GM19239 (cell line): Measurements from ENCODE around the gene CCNY.

Source experiments
- DNase-seq: peaks from one replicate; pipeline ENCODE4 v3.0.0; 2011; ENCODE audit warnings: low spot score; ENCODE audit not compliant: insufficient read length
- FAIRE-seq: peaks from 2 replicates; lab custom pipeline; 2011; peaks lifted over from hg19 to GRCh38; lab: Jason Lieb, UNC

Gene CCNY

GRCh38 chr10:35567951-35568350 is 231.6 kb downstream of the CCNY start:
- DNase-seq (no peak), FAIRE-seq (no peak)

GRCh38 chr10:35568483-35569015 is 232.2 kb downstream of the CCNY start:
- DNase-seq (no peak), FAIRE-seq (no peak)

- no peak for DNase-seq
- FAIRE-seq, result no peak
Measured at GRCh38 chr10:35569111-35569707, 232.9 kb downstream of the CCNY start.

- no peak for FAIRE-seq
- no peak for DNase-seq
Measured at GRCh38 chr10:35569836-35570235, 233.5 kb downstream of the CCNY start.

GRCh38 chr10:35570397-35570796 is 234.1 kb downstream of the CCNY start:
- DNase-seq, result no peak
- no peak for FAIRE-seq

GRCh38 chr10:35572583-35572982 is 236.3 kb downstream of the CCNY start:
- no peak for FAIRE-seq
- no peak for DNase-seq

GRCh38 chr10:35573796-35574195 is 237.5 kb downstream of the CCNY start:
- DNase-seq, result no peak
- no peak for FAIRE-seq

GRCh38 chr10:35574924-35575352 is 238.6 kb downstream of the CCNY start:
- FAIRE-seq (no peak), DNase-seq (no peak)

- FAIRE-seq, result no peak
- no peak for DNase-seq
Measured at GRCh38 chr10:35575640-35576039, 239.3 kb downstream of the CCNY start.

- no peak for FAIRE-seq
- DNase-seq, result no peak
Measured at GRCh38 chr10:35576730-35577129, 240.4 kb downstream of the CCNY start.

GRCh38 chr10:35577926-35578617 is 241.8 kb downstream of the CCNY start:
- FAIRE-seq, result no peak

GRCh38 chr10:35578618-35578956 is 242.3 kb downstream of the CCNY start:
- DNase-seq, result no peak
- no peak for FAIRE-seq

More at GRCh38 chr10:35577926-35578617, 241.8 kb downstream of the CCNY start:
- DNase-seq, result no peak

GRCh38 chr10:35579116-35579515 is 242.8 kb downstream of the CCNY start:
- no peak for DNase-seq
- no peak for FAIRE-seq

GRCh38 chr10:35579726-35580422 is 243.6 kb downstream of the CCNY start:
- FAIRE-seq, result no peak

GRCh38 chr10:35580423-35580770 is 244.1 kb downstream of the CCNY start:
- FAIRE-seq (no peak), DNase-seq (no peak)

More at GRCh38 chr10:35579726-35580422, 243.6 kb downstream of the CCNY start:
- DNase-seq, result no peak

GRCh38 chr10:35581655-35582054 is 245.3 kb downstream of the CCNY start:
- DNase-seq, result no peak
- FAIRE-seq, result no peak

GRCh38 chr10:35584946-35585345 is 248.6 kb downstream of the CCNY start:
- FAIRE-seq, result no peak

GRCh38 chr10:35585356-35585755 is 249.0 kb downstream of the CCNY start:
- FAIRE-seq (no peak), DNase-seq (no peak)

More at GRCh38 chr10:35584946-35585345, 248.6 kb downstream of the CCNY start:
- no peak for DNase-seq

- DNase-seq (no peak), FAIRE-seq (no peak)
Measured at GRCh38 chr10:35585903-35586535, 249.7 kb downstream of the CCNY start.

GRCh38 chr10:35588836-35589235 is 252.5 kb downstream of the CCNY start:
- DNase-seq (no peak), FAIRE-seq (no peak)

GRCh38 chr10:35592441-35592840 is 256.1 kb downstream of the CCNY start:
- FAIRE-seq (no peak), DNase-seq (no peak)
